Endothelial cell of umbilical vein (primary cell): ENCODE results near the gene CFAP77. TPM values are rescaled to one million over a fixed set of nuclear protein-coding genes. Genes with fewer than 3 reads are reported as not detected.

ENCODE experiments used
- BruUV-seq: library from RNA; stranded (reverse); fragments of 400-500 nt; replicated peaks from 2 replicates; lab custom pipeline; 2021; lab: Mats Ljungman, UMichigan
- CTCF ChIA-PET: fragments of 300-600, 350-600 bp; sonication (Branson Sonifier 250); formaldehyde crosslinking; loops from one replicate; lab custom pipeline; 2021; ENCODE audit warnings: antibody characterized with exemption, inconsistent platforms; lab: Charles Lee
- POLR2A ChIA-PET: fragments of 300-600, 350-600 bp; sonication (Branson Sonifier 250); formaldehyde crosslinking; loops from one replicate; lab custom pipeline; 2021; ENCODE audit warnings: antibody characterized with exemption, inconsistent platforms; lab: Charles Lee
- DNase-seq: peaks from one replicate; pipeline ENCODE4 v3.0.0-alpha.2; 2011; ENCODE audit warnings: low read depth, low spot score
- FAIRE-seq: peaks from 2 replicates; lab custom pipeline; 2011; peaks lifted over from hg19 to GRCh38; lab: Jason Lieb, UNC
- H2AFZ ChIP-seq: 2 replicates; pipeline ENCODE4 v1.6.0; 2012; ENCODE audit warnings: low read depth, low read length, control low read depth, inconsistent platforms
- H3K27ac ChIP-seq: 2 replicates; pipeline ENCODE4 v1.5.1; 2011; ENCODE audit warnings: low read depth, mild to moderate bottlenecking, control low read depth, low read length, moderate library complexity; ENCODE audit not compliant: insufficient read depth
- H3K27me3 ChIP-seq, 2 experiments: 2 replicates each; pipeline versions ENCODE4 v1.6.0 to v1.6.1; 2011; ENCODE audit warnings: low read length in 2 of 2, mixed read lengths in 1 of 2; ENCODE audit not compliant: control insufficient read depth in 2 of 2, insufficient read depth in 2 of 2
- H3K36me3 ChIP-seq, 2 experiments: 2 replicates in 1 of 2; 3 replicates in 1 of 2; pipeline ENCODE4 v1.5.1; 2011; ENCODE audit warnings: low read length in 2 of 2, mild to moderate bottlenecking in 1 of 2, moderate library complexity in 1 of 2; ENCODE audit not compliant: control insufficient read depth in 2 of 2, insufficient read depth in 2 of 2; ENCODE audit errors: extremely low read depth in 1 of 2
- H3K4me1 ChIP-seq: 3 replicates; pipeline ENCODE4 v1.5.1; 2011; ENCODE audit warnings: mild to moderate bottlenecking, low read length; ENCODE audit not compliant: control insufficient read depth, insufficient read depth; ENCODE audit errors: extremely low read depth
- H3K4me2 ChIP-seq: 2 replicates; pipeline ENCODE4 v1.6.1; 2011; ENCODE audit warnings: low read length, control low read depth, mixed read lengths; ENCODE audit not compliant: insufficient read depth
- H3K4me3 ChIP-seq, 3 experiments: fragments of 200-600 bp in 1 of 3; sonication (generic), shearing (Covaris generic) in 1 of 3; replicated peaks in 1 of 3; 2 replicates each; pipeline ENCODE4 v1.5.1; 2011 to 2016; ENCODE audit warnings: control low read depth in 3 of 3, low read length in 3 of 3, mild to moderate bottlenecking in 2 of 3, inconsistent platforms in 1 of 3, low read depth in 1 of 3, moderate library complexity in 1 of 3; ENCODE audit not compliant: insufficient read depth in 1 of 3
- H3K79me2 ChIP-seq: 2 replicates; pipeline ENCODE4 v1.6.0; 2012; ENCODE audit warnings: low read length, inconsistent platforms; ENCODE audit not compliant: control insufficient read depth, insufficient read depth
- H3K9ac ChIP-seq: replicated peaks from 2 replicates; pipeline ENCODE3; 2011; ENCODE audit warnings: low read length, control low read depth; ENCODE audit not compliant: insufficient read depth; ENCODE audit errors: extremely low read depth
- H3K9me1 ChIP-seq: replicated peaks from 3 replicates; pipeline ENCODE4 v1.6.0; 2011; ENCODE audit warnings: mild to moderate bottlenecking, low read length; ENCODE audit not compliant: control insufficient read depth, insufficient read depth; ENCODE audit errors: extremely low read depth
- H3K9me3 ChIP-seq: replicated peaks from 2 replicates; pipeline ENCODE4 v1.5.1; 2012; ENCODE audit warnings: low read length, inconsistent platforms; ENCODE audit not compliant: control insufficient read depth, insufficient read depth
- H4K20me1 ChIP-seq: replicated peaks from 2 replicates; pipeline ENCODE3; 2011; ENCODE audit warnings: mild to moderate bottlenecking, low read length; ENCODE audit not compliant: control insufficient read depth, insufficient read depth; ENCODE audit errors: extremely low read depth
- EZH2 ChIP-seq: IDR thresholded peaks from 2 replicates; pipeline ENCODE4 v1.6.1; 2012; ENCODE audit warnings: borderline replicate concordance, low read depth, mild to moderate bottlenecking, moderate library complexity, low read length, inconsistent platforms; ENCODE audit not compliant: severe bottlenecking
- FOS ChIP-seq: IDR thresholded peaks from 2 replicates; pipeline ENCODE4 v1.6.1; 2011; ENCODE audit warnings: mild to moderate bottlenecking, low read length, moderate library complexity, borderline replicate concordance; ENCODE audit not compliant: insufficient read depth
- GATA2 ChIP-seq: IDR thresholded peaks from 2 replicates; pipeline ENCODE4 v1.7.0; 2011; ENCODE audit warnings: low read depth, mild to moderate bottlenecking, moderate library complexity, mixed read lengths, low read length; ENCODE audit not compliant: insufficient read length, insufficient read depth
- JUN ChIP-seq: IDR thresholded peaks from 2 replicates; pipeline ENCODE4 v1.6.1; 2011; ENCODE audit warnings: borderline replicate concordance, low read depth; ENCODE audit not compliant: insufficient read length, insufficient read depth
- MYC ChIP-seq: IDR thresholded peaks from one replicate; pipeline ENCODE4 v1.6.1; 2011; ENCODE audit warnings: mild to moderate bottlenecking, low read depth, low read length
- POLR2A ChIP-seq: IDR thresholded peaks from 2 replicates; pipeline ENCODE4 v1.6.1; 2012; ENCODE audit warnings: low read depth, mild to moderate bottlenecking, control low read depth, low read length
- POLR2AphosphoS5 ChIP-seq: IDR thresholded peaks from 2 replicates; pipeline ENCODE4 v1.6.1; 2012; ENCODE audit warnings: low read depth, mild to moderate bottlenecking, control low read depth, low read length, moderate library complexity; ENCODE audit not compliant: insufficient read depth
- dilution Hi-C: fragments of 300-500 bp; cut with MboI; formaldehyde crosslinking; loops from one replicate; pipeline ENCODE4 v1.15.0; 2019; ENCODE audit warnings: low sequenced_read_pairs; ENCODE audit not compliant: extremely low pct_ligation_motif_present
- intact Hi-C: fragments of 100-400 bp; cut with micrococcal nuclease; formaldehyde crosslinking; loops from one replicate; pipeline ENCODE4 v1.10.0; 2022
- polyA plus RNA-seq, 4 experiments: library from polyadenylated mRNA; depleted of rRNA in 3 of 4; stranded (reverse) in 3 of 4; unstranded in 1 of 4; fragments of >200 nt; gene quantifications; 2 replicates each; pipeline versions ENCODE4 v1.2.1 to v1.2.3, GENCODE V29; 2011 to 2012; ENCODE audit warnings: missing spikeins in 1 of 4
- total RNA-seq: library from RNA; stranded (reverse); gene quantifications from 2 replicates; pipeline ENCODE4 v1.2.3, GENCODE V29; 2021
- TF ChIP-seq, protein P1 (sequence below), 2 donors: IDR thresholded peaks; 1 replicate in 1 of 2; 2 replicates in 1 of 2; pipeline ENCODE4 v1.5.1; 2011; ENCODE audit warnings: low read length in 2 of 2, mild to moderate bottlenecking in 2 of 2, moderate library complexity in 2 of 2, control low read depth in 1 of 2, inconsistent platforms in 1 of 2, low read depth in 1 of 2; ENCODE audit not compliant: insufficient read depth in 1 of 2; ENCODE audit errors: extremely low read depth in 1 of 2
- TF ChIP-seq, protein P2 (sequence below): IDR thresholded peaks from 2 replicates; pipeline ENCODE4 v1.6.1; 2011; ENCODE audit not compliant: insufficient read depth, insufficient read length

The CFAP77 gene
- total and polyA plus RNA-seq, 2 donors (not counting 3 experiments of a cell fraction or from before 2014, with no cell fraction given), result not detected

DNA sequence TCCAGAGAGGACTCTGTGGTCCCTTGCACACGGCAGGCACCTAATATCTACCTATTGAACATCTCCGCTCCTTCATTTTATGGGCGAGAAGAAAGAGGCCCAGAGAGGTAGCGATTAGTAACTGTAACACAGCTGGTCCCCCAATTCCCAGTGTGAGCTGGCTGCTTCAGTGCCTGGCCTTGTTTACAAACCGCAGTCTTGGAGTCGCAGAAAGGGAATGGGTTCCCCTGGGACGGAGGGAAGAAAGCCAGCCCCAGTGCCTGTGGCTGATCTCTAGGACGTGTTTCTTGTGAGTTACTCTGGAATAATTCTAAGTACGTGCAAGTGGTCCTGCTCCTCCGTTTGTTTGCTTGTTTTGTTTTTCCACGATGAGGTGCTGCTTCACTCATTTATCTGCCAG, 52.0 kb downstream of the CFAP77 start:
- no peak overlapping the region for H3K9ac ChIP-seq
- TF ChIP-seq, protein P1, sequence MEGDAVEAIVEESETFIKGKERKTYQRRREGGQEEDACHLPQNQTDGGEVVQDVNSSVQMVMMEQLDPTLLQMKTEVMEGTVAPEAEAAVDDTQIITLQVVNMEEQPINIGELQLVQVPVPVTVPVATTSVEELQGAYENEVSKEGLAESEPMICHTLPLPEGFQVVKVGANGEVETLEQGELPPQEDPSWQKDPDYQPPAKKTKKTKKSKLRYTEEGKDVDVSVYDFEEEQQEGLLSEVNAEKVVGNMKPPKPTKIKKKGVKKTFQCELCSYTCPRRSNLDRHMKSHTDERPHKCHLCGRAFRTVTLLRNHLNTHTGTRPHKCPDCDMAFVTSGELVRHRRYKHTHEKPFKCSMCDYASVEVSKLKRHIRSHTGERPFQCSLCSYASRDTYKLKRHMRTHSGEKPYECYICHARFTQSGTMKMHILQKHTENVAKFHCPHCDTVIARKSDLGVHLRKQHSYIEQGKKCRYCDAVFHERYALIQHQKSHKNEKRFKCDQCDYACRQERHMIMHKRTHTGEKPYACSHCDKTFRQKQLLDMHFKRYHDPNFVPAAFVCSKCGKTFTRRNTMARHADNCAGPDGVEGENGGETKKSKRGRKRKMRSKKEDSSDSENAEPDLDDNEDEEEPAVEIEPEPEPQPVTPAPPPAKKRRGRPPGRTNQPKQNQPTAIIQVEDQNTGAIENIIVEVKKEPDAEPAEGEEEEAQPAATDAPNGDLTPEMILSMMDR (IDR thresholded peaks at IDR 0.05; ENCODE audit: extremely low read depth in 1 of 2, insufficient read depth in 1 of 2, low read depth in 1 of 2, low read length in 2 of 2), result no peak
- no peak for TF ChIP-seq FOS
- no peak for TF ChIP-seq POLR2A
- no peak for TF ChIP-seq JUN
- no peak for TF ChIP-seq POLR2AphosphoS5
- TF ChIP-seq, protein P2, sequence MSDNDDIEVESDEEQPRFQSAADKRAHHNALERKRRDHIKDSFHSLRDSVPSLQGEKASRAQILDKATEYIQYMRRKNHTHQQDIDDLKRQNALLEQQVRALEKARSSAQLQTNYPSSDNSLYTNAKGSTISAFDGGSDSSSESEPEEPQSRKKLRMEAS, result no peak
- no peak for TF ChIP-seq EZH2
- no peak for TF ChIP-seq GATA2
- no peak for TF ChIP-seq MYC
- no peak overlapping the region for H3K4me2 ChIP-seq
- no peaks in the 10 kb centered on the region for H3K79me2 ChIP-seq
- peaks cover 0 to 2% of the 10 kb centered on the region in 2 experiments for H3K27me3 ChIP-seq
- no TSS peak for BruUV-seq
- H3K4me1 ChIP-seq, result no peaks in the 10 kb centered on the region
- dilution Hi-C loops (no loop called here), intact Hi-C loops (no loop called here)
- no peaks in the 10 kb centered on the region for H3K36me3 ChIP-seq
- no peak for FAIRE-seq
- CTCF ChIA-PET, result no interaction called here
- H3K9me1 ChIP-seq, result no peaks in the 10 kb centered on the region
- H3K27ac ChIP-seq, result no peak overlapping the region
- POLR2A ChIA-PET, result no interaction called here
- no peaks in the 10 kb centered on the region for H3K9me3 ChIP-seq
- no peak overlapping the region for H3K4me3 ChIP-seq
- no peak for DNase-seq
- H4K20me1 ChIP-seq, result no peaks in the 10 kb centered on the region
- no peak overlapping the region for H2AFZ ChIP-seq
